T-helper 2 cell treated with Interferon-gamma antibody and Interleukin-4, amounts not matched to agents 5 μg/mL and 100 μg/mL, for 36 hours (primary cell): ENCODE data around the gene BFAR.
"Not testable (repeated sequence)": the region's sequence is repeated elsewhere in the genome, so short reads cannot be mapped to it uniquely, and the experiment has no call there.

Experiments
- DNase-seq: peaks from one replicate; pipeline ENCODE4 v3.0.0; 2021; ENCODE audit warnings: low spot score
- H3K27ac Mint-ChIP-seq: one replicate; pipeline ENCODE4 v1.8.0; 2021; ENCODE audit warnings: mild to moderate bottlenecking, mixed read lengths
- H3K27me3 Mint-ChIP-seq: one replicate; pipeline ENCODE4 v1.8.0; 2021; ENCODE audit warnings: low read depth, mixed read lengths
- H3K36me3 Mint-ChIP-seq: one replicate; pipeline ENCODE4 v1.8.0; 2021; ENCODE audit warnings: low read depth, mixed read lengths
- H3K4me1 Mint-ChIP-seq: one replicate; pipeline ENCODE4 v1.8.0; 2021; ENCODE audit warnings: low read depth, mixed read lengths
- H3K4me3 Mint-ChIP-seq: one replicate; pipeline ENCODE4 v1.8.0; 2022; ENCODE audit warnings: mild to moderate bottlenecking, moderate library complexity, mixed read lengths
- H3K9me3 Mint-ChIP-seq: one replicate; pipeline ENCODE4 v1.8.0; 2021; ENCODE audit warnings: mixed read lengths

BFAR gene

DNA sequence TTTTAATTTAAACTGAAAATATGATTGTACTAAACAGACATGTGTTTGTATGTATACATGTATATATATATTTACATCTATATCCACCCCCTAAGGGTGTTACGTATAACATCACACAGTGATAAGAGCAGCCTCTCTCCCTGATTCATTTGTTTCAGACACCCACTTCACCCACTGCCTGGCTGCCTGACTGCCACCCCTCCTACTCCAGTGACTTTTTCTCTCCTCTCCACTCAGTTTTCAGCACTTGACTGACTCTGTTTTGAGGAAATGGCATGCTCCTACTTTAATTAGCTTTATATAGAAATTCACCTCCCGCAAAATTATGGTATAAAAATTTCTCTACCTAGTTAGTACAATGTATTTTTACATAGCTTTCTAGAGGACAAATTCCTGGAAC, 20.0 kb downstream of the BFAR start:
- no peaks in the 10 kb centered on the region for H3K9me3 Mint-ChIP-seq
- H3K36me3 Mint-ChIP-seq, result peaks cover 42% of the 10 kb centered on the region
- no peaks in the 10 kb centered on the region for H3K27me3 Mint-ChIP-seq
- H3K27ac Mint-ChIP-seq, result no peak overlapping the region
- H3K4me1 Mint-ChIP-seq, result no peaks in the 10 kb centered on the region
- H3K4me3 Mint-ChIP-seq, result no peak overlapping the region
- DNase-seq, result no peak

DNA sequence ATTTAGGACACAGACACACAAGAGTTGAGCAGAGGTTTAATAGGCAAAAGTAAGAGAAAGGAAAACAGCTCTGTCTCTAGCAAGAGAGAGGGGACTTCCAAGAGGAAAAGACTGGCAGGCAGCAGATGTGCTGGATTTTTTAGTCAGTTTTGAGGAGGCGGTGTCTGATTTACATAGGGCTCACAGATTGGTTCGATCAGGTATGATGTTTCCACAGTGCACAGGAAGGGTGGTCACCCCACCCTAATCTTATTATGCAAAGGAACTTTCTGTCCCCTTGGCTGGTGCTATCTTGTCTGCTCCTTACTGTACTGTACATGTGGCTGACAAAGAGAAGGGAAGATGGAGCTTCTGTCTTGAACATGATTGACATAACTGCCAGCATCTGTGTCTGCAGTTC, 25.3 kb downstream of the BFAR start:
- Mint-ChIP-seq H3K27ac (peak overlapping the region; percentile 50), H3K4me1 (peaks cover 4% of the 10 kb centered on the region), H3K4me3 (no peak overlapping the region), H3K36me3 (peaks cover 47% of the 10 kb centered on the region), H3K9me3 (no peaks in the 10 kb centered on the region), H3K27me3 (no peaks in the 10 kb centered on the region)
- no peak for DNase-seq

DNA sequence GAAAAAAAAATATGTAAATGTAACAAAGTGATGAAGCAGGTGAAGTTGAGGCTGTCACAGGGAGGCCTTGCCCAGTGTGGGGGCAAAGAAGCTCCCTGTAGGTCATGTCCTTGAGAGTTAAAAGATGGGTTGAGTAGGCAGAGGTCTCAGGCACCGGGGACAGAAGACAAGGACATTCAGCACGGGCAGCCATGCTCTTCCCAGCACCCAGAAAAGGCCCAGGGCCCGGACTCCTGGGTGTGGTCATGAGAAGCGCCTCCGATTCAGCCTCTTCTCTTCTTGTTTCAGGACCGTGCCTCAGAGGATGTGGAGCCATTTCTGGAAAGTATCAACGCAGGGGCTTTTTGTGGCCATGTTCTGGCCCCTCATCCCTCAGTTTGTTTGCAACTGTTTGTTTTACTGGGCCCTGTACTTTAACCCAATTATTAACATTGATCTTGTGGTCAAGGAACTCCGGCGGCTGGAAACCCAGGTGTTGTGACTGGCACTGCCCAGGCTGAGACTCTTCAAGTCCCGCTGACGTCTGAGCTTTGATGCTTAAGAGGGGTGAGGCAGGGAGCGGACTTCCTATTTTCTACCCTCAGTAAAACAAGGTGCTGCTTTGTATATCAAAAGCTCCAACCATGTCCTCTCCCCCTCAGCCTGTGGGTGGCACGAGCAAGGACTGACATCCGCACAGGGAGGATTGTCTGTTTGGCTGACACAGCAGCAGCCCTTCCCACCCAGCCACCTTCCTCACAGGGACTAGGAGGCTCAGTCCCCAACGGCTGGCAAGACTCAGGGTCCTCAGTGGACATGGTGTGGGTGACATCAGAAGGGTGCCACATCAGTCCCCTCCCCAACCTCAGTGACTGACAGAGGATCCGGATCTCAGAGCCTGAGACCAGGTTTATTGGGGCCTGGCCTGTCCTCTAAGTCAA, 34.9 kb downstream of the BFAR start:
- Mint-ChIP-seq H3K4me3 (no peak overlapping the region), H3K36me3 (peaks cover 51% of the 10 kb centered on the region), H3K27ac (no peak overlapping the region), H3K27me3 (no peaks in the 10 kb centered on the region), H3K9me3 (no peaks in the 10 kb centered on the region), H3K4me1 (peaks cover 4% of the 10 kb centered on the region)
- no peak for DNase-seq

DNA sequence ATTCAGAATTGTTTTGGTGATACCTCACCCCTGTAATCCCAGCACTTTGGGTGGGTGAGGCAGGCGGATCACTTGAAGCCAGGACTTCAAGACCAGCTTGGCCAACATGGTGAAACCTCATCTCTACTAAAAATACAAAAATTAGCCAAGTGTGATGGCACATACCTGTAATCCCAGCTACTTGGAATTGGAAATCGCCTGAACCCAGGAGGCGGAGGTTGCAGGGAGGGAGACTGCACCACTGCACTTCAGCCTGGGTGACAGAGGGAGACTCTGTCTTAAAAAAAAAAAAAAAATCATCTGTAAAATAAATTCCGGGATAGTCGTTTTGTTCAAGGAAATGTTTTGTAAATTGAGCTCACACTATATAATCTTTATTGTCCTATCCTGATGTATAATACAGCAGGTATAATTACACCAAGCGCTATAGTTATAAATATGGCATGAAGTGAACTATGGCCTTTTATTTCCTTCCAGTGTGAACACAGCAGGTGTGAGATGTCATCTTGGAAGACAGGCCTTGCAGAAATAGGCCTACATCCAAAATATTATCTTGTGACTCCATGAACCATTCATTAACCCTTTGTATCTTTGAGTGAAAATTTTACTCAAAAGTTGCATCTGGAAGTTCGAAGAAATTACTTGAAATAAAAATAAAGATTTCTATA, 35.9 kb downstream of the BFAR start:
- H3K27me3 Mint-ChIP-seq, result no peaks in the 10 kb centered on the region
- no peak overlapping the region for H3K4me3 Mint-ChIP-seq
- peaks cover 6% of the 10 kb centered on the region for H3K4me1 Mint-ChIP-seq
- H3K36me3 Mint-ChIP-seq, result peaks cover 47% of the 10 kb centered on the region
- H3K9me3 Mint-ChIP-seq, result no peaks in the 10 kb centered on the region
- H3K27ac Mint-ChIP-seq, result no peak overlapping the region
- DNase-seq, result no peak

DNA sequence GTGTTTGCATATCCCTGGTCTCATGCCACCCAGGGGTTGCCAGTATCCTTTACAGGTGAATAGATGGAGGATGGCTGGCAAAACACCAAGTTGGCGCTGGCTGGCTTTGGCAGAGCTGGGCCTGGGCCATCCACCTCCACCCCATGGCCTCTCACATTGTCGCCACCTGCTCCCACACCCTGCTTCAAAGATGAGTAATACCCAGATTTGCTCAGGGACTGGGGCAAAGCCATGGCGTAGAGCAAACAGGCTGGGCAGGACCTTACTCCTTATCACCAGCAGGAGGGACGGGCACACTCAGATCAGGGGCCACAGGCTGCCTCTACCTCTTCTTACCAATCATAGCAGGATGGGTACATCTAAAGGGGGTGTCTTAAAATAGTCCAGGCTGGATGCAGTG, 37.0 kb downstream of the BFAR start:
- no peaks in the 10 kb centered on the region for H3K27me3 Mint-ChIP-seq
- H3K4me1 Mint-ChIP-seq, result peaks cover 6% of the 10 kb centered on the region
- H3K4me3 Mint-ChIP-seq, result no peak overlapping the region
- peaks cover 38% of the 10 kb centered on the region for H3K36me3 Mint-ChIP-seq
- no peaks in the 10 kb centered on the region for H3K9me3 Mint-ChIP-seq
- DNase-seq, result no peak
- no peak overlapping the region for H3K27ac Mint-ChIP-seq

DNA sequence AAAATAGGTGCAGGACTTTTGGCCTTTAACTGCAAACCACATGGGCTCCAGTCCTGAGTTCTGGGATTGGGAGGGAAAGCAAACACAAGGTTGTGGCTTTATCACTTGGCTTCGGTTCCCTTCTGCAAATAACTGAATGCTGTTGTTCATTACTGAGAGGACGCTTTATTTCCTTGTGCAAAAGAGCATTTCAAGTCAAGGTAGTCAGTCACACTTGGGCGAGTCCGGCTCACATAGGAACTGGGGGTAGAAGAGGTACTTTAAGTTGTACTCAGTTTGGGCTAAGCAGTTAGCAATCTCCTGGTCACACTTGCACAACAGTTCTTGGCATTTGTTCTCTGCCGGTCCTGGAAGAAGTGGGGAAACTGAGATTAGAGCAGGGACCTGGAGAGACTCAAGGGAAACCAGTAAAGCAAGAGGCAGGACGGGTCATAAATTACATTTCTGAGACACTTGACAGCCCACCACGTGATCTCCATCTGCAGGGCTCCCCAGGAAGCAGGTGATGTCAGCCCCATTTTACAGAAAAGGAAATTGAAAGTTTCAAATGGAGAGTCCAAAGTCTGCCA, 39.7 kb downstream of the BFAR start:
- H3K27ac Mint-ChIP-seq, result peak overlapping the region; percentile 7
- DNase-seq, result no peak
- H3K4me3 Mint-ChIP-seq, result no peak overlapping the region
- H3K9me3 Mint-ChIP-seq, result peaks cover 3% of the 10 kb centered on the region
- H3K4me1 Mint-ChIP-seq, result peaks cover 9% of the 10 kb centered on the region
- no peaks in the 10 kb centered on the region for H3K27me3 Mint-ChIP-seq
- peaks cover 17% of the 10 kb centered on the region for H3K36me3 Mint-ChIP-seq

DNA sequence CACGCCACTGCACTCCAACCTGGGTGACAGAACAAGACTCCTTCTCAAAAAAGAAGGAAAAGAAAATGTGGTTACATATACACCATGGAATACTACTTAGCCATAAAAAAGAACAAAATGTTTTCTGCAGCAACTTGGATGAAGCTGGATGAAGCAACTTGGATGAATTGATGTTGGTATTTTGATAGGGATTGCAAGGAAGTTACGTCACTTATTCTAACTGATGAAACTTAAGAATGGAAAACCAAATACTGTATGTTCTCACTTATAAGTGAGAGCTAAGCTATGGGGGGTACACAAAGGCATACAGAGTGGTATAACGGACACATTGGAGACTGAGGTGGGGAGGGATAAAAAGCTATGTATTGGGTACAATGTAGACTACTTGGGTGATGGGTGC, 43.9 kb downstream of the BFAR start:
- Mint-ChIP-seq H3K27ac (no peak overlapping the region), H3K36me3 (peaks cover 4% of the 10 kb centered on the region), H3K4me3 (no peak overlapping the region), H3K27me3 (peaks cover 2% of the 10 kb centered on the region), H3K4me1 (peaks cover 9% of the 10 kb centered on the region), H3K9me3 (peaks cover 3% of the 10 kb centered on the region)
- DNase-seq, result no peak

DNA sequence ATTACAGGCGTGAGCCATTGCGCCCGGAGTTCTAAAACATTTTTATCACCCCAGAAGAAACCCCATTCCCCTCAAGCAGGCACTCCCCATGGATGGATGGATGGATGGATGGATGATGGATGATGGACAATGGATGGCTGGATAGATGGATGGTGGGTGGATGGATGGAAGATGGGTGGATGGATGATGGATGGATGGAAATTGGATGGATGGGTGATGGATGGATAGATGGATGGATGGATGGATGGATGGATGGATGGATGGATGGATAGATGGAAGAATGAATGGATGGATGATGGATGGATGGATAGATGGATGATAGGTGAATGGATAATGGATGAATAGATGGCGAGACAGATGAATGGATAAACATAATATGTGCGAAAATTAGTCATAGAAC, 44.9 kb downstream of the BFAR start:
- Mint-ChIP-seq H3K9me3 (peaks cover 3% of the 10 kb centered on the region), H3K27ac (no peak overlapping the region), H3K27me3 (peaks cover 2% of the 10 kb centered on the region), H3K4me3 (no peak overlapping the region), H3K4me1 (peaks cover 4% of the 10 kb centered on the region), H3K36me3 (peaks cover under 1% of the 10 kb centered on the region)
- no peak for DNase-seq

DNA sequence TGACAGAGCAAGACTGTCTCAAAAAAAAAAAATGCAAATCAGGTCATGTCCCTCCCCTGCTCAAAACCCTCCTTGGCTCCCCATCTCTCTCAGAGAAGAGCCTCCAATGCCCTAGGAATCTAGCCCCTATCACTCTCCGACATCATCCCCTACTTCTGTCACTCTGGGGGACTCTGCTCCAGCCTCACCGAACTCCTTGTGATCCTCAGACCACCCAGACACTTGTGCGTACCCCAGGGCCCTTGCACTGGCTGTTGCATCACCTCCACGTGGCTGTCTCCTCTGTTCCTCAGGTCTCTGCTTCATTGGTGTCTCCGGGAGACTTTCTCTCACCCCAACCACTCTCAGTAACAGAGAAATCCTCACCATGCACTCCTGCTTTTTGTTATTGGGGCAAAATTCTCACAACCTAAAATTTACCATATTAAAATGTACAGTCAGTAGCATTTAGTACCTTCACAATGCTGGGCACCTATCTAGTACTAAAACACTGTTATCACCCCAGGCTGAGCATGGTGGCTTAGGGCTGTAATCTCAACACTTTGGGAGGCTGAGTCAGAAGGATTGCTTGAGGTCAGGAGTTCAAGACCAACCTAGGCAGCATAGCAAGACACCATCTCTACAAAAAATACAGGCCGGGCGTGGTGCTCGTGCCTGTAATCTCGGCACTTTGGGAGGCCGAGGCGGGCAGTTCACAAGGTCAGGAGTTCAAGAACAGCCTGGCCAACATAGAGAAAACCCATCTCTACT, 46.2 kb downstream of the BFAR start:
- DNase-seq, result no peak
- Mint-ChIP-seq H3K36me3 (no peaks in the 10 kb centered on the region), H3K9me3 (peaks cover 3% of the 10 kb centered on the region), H3K4me1 (peaks cover 3% of the 10 kb centered on the region), H3K4me3 (no peak overlapping the region), H3K27me3 (peaks cover 2% of the 10 kb centered on the region), H3K27ac (no peak overlapping the region)

DNA sequence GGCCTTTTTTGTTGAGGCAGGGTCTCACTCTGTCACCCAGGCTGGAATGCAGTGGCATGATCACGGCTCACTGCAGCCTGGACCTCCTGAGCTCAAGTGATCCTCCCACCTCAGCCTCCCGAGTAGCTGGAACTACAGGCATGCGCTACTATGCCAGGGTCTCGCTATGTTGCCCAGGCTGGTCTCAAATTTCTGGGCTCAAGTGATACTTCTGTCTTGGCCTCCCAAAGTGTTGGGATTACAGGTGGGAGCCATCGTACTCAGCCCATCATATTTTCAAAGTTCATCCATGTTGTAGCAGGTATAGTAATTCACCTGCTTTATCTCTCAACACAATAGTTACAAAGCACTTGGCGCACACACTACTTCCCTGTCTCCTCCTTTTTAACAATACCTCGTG, 47.6 kb downstream of the BFAR start:
- not testable (repeated sequence) for H3K4me1 Mint-ChIP-seq, H3K36me3 Mint-ChIP-seq, H3K27ac Mint-ChIP-seq, H3K9me3 Mint-ChIP-seq, H3K27me3 Mint-ChIP-seq, H3K4me3 Mint-ChIP-seq, DNase-seq

DNA sequence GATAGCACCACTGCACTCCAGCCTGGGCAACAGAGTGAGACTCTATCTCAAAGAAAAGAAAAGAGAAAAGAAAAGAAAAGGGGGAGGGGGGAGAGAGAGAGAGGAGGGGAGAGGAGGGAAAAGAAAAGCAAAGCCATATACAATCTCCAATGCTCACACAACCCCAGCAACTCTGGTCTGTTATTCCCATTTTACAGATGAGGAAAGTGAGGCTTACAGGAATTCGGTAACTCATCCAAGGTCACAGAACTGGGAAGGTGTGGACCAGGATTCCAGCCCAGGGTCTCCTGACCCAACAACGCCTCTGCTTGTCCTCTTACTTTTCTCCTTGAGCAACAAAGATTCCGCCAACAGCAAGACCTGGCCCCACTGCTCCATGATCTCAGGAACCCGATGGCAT, 48.4 kb downstream of the BFAR start:
- no peak overlapping the region for H3K27ac Mint-ChIP-seq
- H3K4me3 Mint-ChIP-seq, result no peak overlapping the region
- peaks cover 2% of the 10 kb centered on the region for H3K27me3 Mint-ChIP-seq
- DNase-seq, result no peak
- no peaks in the 10 kb centered on the region for H3K36me3 Mint-ChIP-seq
- H3K9me3 Mint-ChIP-seq, result no peaks in the 10 kb centered on the region
- no peaks in the 10 kb centered on the region for H3K4me1 Mint-ChIP-seq

DNA sequence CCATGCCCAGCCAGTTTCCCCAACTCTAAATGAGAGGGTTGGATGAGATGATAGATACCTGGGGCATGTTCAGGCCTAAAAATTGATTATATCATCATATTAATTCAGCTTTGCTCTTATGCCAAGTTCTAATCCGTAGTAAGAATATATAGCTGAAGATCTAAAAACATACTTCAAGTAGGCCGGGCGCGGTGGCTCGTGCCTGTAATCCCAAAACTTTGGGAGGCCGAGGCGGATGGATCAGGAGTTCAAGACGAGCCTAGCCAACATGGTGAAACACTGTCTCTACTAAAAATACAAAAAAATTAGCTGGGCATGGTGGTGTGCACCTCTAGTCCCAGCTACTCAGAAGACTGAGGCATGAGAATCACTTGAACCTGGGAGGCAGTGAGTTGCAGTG, 49.4 kb downstream of the BFAR start:
- Mint-ChIP-seq H3K4me3 (no peak overlapping the region), H3K27me3 (peaks cover 2% of the 10 kb centered on the region), H3K36me3 (no peaks in the 10 kb centered on the region), H3K4me1 (no peaks in the 10 kb centered on the region), H3K27ac (no peak overlapping the region), H3K9me3 (no peaks in the 10 kb centered on the region)
- no peak for DNase-seq

DNA sequence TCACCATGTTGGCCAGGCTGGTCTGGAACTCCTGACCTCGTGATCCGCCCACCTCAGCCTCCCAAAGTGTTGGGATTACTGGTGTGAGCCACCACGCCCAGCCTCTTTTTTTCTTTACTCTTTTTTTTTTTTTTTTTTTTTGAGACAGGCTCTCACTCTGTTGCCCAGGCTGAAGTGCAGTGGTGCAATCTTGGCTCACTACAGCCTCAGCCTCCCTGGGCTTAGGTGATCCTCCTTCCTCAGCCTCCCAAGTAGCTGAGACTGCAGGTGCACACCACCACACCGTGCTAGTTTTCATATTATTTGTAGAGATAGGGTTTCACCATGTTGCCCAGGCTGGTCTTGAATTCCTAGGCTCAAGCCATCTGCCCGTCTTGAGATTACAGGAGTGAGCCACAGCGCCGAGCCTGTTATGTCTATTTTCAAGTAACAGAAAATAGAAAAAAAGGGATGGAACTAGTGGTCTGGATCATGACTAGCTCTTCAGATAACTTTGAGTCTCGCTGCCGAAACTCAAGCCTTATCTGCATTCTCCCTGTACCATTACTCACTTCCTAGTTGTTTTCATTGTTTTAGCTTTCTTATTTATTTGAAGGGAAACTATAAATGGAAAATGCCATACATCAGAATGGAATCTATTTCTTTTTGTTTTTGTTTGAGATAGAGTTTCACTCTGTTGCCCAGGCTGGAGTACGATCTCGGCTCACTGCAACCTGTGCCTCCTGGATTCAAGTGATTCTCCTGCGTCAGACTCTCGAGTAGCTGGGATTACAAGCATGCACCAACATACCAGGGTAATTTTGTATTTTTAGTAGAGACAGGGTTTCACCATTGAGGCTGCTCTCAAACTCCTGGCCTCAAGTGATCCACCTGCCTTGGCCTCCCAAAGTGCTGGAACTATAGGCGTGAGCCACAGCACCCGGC, 53.4 kb downstream of the BFAR start:
- H3K4me3 Mint-ChIP-seq, DNase-seq, H3K27ac Mint-ChIP-seq: not testable (repeated sequence)

More for the DNA sequence above, 53.4 kb downstream of the BFAR start:
- not testable (repeated sequence) for H3K27me3 Mint-ChIP-seq, H3K36me3 Mint-ChIP-seq, H3K4me1 Mint-ChIP-seq, H3K9me3 Mint-ChIP-seq
